ENCODE data around the gene CHIT1.

DNA sequence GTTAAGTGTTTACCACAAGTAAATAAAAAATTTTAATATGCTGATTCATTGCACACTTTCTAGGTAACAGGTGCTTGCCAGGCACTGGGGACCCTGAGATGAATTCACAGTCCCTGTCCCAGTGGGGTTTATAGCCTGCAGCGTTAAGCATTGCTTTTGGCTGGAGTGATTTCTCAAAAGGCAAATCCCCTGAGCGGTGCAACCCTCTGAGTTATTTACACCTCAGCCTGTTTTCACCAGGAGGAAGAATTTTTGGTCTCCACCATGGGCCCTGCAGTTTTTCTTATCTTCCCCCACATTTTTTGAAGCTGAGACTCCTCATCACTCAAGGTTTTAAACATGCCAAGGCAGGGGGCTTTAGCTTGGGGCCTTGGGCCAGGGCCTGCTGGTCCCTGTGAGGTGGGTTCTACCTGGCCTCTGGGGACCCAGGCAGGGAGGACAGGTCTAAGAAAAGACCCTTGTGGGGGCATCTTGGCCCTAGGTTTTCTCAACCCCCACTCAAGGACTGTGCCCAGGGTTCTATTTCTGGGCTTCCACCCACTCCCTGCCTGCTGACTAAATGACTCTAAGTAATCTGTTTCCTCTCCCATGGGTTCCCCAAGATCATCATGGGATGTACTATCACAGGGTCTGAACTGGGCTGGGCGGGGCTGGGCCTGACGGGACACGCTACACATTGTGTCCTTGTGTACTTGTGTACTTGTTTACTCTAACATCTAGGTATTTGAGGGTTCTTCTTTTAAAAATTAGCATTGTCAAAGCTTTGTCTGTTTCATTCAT lies 10.2 kb upstream of the CHIT1 start:
- no peak for TF ChIP-seq CTCF (IDR thresholded peaks at IDR 0.05; ENCODE audit: insufficient read depth, low read depth, low read length)
- no peak for TF ChIP-seq EZH2 (IDR thresholded peaks at IDR 0.05; ENCODE audit: insufficient read depth, low read length)

Data from astrocyte (in vitro differentiated cells and primary cell).